ENCODE results near the gene PDZD8.

The PDZD8 gene, protein sequence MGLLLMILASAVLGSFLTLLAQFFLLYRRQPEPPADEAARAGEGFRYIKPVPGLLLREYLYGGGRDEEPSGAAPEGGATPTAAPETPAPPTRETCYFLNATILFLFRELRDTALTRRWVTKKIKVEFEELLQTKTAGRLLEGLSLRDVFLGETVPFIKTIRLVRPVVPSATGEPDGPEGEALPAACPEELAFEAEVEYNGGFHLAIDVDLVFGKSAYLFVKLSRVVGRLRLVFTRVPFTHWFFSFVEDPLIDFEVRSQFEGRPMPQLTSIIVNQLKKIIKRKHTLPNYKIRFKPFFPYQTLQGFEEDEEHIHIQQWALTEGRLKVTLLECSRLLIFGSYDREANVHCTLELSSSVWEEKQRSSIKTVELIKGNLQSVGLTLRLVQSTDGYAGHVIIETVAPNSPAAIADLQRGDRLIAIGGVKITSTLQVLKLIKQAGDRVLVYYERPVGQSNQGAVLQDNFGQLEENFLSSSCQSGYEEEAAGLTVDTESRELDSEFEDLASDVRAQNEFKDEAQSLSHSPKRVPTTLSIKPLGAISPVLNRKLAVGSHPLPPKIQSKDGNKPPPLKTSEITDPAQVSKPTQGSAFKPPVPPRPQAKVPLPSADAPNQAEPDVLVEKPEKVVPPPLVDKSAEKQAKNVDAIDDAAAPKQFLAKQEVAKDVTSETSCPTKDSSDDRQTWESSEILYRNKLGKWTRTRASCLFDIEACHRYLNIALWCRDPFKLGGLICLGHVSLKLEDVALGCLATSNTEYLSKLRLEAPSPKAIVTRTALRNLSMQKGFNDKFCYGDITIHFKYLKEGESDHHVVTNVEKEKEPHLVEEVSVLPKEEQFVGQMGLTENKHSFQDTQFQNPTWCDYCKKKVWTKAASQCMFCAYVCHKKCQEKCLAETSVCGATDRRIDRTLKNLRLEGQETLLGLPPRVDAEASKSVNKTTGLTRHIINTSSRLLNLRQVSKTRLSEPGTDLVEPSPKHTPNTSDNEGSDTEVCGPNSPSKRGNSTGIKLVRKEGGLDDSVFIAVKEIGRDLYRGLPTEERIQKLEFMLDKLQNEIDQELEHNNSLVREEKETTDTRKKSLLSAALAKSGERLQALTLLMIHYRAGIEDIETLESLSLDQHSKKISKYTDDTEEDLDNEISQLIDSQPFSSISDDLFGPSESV

DNA sequence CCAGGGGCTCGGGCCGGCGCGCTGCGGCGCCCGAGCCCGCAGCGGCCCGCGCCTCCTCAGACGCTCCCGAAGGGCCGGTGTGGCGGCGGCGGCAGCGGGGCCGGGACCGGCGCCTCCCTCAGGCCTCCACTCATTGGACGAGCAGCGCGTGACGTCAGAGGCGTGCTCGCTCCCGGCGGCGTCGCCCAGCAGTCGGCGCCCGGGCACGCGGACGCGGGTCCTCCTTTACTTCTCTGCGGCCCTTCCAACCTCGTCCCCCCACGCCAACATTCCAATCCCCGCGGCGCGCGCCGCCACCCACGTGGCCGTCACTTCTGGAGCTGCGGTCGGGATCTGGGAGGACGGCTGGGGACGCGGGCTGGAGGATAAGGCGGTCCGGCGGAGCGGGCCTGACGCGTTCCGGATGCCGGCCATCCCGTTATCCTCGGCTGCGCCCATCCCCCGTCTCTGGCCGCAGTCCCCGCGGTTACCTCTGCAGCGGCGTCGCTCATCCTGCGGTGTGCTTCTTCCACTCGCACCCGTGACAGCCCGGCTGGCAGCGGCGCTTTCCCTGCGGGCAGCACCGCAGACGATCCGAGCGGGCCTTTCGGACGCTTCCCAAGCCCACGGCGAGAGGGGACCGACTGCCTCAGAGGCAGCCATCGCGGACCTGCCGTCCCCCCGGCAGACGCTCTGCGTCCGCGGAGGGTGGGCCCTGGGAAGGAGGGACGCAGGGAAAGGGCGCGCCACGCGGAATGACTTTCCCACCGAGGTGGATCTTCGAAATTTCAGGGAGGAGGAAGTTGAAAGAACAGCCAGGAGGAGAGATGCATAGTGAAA lies at the start of gene PDZD8:
TSS of gene PDZD8 (minus strand) at position 81 of the 819 bp plus-strand sequence. CDS start 213 bp downstream, outside the sequence.
- DNase-seq: peak; percentile 81

DNA sequence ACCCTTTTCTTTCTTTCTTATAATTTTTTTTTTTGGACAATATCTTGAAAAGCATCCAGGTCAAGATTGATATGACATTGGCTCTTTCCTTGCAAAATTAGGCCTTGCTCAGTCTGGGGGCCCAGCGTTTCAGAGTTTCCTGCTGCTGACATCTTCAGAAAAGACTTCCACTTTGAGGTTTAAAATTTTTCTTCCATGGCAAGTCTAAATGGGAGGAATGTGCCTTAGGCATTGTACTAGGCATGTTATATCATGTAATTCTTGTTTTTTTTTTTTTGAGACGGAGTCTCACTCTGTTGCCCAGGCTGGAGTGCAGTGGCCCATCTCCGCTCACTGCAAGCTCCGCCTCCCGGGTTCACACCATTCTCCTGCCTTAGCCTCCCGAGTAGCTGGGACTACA lies 48.9 kb upstream of the PDZD8 start:
- DNase-seq: no peak

GRCh38 chr10:117421985-117422384 lies 46.7 kb upstream of the PDZD8 start:
- DNase-seq: no peak

DNA sequence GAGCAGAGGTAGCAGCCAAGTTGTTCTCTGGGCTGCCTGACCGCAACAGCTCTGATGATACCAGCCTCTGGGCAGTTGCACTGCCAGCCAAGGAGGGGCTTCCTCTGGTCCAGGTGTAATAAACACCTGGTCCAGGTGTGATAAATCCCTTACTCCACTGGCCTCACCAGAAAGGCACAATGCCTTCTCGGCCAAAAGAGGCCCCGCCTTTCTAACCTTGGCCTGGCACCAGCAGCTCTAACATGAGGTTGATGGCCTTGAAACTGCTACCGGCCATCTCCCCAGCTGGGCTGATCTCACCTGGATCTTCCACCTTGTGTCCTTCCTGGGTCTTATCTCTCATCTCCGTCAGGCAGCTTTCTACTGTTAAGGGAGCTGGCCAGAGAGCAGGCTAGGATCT lies 45.5 kb upstream of the PDZD8 start:
- DNase-seq: no peak

- DNase-seq: no peak
These were observed 44.7 kb upstream of the PDZD8 start for GRCh38 chr10:117419921-117420320.

DNA sequence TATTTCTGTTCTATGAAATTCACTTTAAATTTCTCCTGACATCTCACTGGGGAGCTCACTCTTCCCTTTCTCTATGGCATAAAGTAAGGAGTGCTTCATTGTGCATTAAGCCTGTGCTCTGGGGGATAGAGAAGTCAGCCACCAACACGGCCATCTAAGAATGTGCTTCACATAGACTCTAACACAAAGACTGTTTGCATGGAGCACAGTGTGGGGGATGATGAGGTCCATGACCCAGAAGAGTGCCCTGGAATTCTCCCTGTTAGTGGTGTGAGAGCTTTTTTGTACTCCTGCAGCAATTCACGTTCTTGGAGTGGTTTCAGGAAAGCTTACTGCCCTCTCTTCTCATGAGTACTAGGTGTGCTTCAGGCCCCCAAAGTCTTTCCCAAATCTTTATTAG lies 43.9 kb upstream of the PDZD8 start:
- no peak for DNase-seq

GRCh38 chr10:117418121-117418520 lies 42.9 kb upstream of the PDZD8 start:
- DNase-seq: no peak

- DNase-seq: no peak
These were observed 42.0 kb upstream of the PDZD8 start for GRCh38 chr10:117417196-117417595.

DNA sequence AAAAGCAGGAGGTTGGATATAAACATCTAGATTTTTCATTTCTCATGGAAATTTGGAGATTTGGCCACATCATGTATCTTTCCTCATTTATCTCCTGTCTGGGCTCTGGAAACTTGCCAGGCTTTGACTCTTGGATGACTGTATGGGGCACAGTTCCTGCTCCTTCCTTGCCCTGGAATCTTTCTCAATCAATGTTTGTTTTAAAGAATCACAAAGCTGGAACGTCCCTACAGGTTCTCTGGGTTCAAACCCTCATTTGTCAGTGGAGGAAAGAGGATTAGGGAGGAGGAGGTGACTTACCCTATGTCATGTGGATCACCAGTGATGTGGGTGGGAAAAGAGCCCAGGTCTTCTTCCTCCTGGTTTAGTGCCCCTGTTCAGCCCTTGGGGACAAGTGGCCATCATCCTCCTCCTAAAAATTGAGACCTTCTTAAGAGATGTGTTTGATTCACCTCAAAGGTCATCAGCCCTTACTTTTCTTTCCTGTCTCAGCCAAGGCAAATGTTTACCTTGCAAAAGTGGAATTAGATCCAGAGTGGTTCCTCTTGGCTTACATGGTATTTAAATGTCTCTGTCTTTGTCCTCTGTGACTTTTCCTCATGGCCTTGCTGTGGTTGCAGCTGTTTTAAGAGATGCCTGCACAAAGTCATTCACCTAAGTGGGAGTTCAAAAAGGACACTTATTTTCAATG lies 38.8 kb upstream of the PDZD8 start:
- no peak for DNase-seq

DNA sequence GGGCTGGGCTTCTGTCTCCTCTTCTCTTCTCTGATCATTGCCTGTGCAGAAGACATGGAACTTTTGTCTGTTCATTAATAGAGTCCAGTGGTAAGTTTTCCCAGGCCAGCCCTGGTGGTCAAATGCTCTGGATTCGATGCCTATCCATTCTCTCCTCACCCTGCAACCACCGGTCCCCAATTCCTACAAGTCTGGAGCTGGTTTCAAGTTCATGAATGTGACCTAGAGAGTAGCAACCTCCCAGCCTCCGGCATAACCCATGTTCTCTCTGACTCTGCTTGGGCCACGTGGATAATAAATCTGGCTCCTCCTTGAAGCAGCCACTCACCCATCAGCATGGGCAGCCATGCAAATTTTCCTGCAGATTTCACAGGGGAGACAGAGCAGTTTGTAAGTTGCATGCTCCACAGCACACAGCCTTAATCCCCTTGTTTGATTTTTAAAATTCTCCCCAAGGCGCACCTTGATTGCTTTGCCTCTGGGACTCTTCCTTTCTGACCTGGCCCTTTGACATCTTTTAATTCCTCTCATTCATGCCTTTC lies 37.3 kb upstream of the PDZD8 start:
- no peak for DNase-seq

DNA sequence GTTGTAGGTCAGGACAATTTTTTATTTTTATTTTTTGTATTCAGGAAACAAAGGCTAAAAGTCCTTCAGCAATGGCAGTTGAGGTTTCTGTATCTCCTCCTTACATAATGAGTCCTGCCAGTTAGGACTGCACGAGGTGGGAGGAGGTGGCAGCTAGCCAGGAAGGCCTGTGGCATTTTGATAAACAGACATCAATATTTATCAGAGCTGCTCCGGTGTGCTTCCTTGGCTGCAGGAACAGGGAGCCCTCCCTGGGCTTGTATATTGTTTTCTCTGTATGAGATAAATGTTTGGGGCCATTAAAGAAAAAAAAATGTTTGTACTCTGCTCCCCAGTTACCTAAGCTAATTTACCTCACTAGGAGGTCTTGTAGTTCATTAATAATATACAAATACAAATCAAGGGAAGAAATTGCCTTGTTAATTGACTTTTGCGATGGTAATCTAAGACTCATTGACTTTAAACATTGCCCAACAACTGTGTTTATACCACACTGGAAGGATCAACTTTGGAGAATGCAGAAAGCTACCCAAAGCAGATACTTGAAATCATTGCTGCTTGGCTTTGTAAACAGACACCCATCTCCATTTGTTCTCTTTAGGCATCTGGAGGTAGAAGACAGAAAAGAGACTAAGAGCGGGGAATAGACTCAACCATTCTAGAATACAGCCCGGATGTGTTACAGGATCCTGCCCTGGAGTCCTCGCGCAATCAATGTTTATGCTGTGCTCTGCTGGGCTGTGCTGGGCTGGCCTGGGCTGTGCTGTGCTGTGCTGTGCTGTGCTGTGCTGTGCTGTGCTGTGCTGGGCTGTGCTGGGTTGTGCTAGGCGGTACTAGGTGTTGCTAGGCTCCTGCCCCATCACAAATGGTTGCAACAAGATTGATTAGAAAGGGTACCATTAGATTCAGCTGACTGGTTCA lies 36.5 kb upstream of the PDZD8 start:
- DNase-seq: no peak

GRCh38 chr10:117410557-117410956 lies 35.3 kb upstream of the PDZD8 start:
- no peak for DNase-seq

DNA sequence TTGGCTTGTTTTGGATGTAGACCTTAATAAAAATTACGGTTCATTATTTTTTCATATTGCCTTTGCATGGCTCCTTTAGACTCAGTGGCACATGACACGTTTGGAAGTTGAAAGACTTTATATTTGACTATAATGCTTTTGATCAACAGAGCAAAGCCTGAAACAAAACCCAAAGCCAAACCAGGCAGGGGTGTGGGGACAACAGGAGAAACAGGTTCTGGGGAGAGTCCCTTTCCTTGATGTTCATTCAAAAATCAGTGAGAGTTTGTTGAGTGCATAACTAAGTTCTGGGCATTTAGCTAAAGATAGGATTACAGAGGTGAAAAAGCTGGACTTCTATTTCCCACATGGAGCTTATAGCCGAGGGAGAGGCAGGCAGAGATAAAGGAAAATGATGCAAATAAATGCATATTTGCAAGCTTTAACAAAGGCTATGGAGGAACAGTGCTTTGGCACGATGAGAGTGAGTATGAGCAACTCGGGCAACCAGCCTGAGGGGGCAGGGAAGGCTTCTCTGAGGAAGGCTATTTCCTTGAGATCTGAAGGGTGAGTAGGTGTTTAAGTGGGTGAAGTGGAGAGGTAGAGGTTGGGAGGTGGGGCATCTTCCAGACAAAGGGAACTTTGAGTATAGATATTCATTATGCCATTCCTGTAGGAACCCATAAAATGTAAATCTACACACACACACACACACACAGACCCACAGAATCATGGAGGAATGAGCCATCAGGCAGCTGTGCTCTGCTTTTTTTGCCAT lies 34.5 kb upstream of the PDZD8 start:
- no peak for DNase-seq

- DNase-seq: no peak
These were observed 33.5 kb upstream of the PDZD8 start for GRCh38 chr10:117408436-117409384.

GRCh38 chr10:117405730-117406129 lies 30.5 kb upstream of the PDZD8 start:
- no peak for DNase-seq

GRCh38 chr10:117400329-117400728 lies 25.1 kb upstream of the PDZD8 start:
- DNase-seq: no peak

DNA sequence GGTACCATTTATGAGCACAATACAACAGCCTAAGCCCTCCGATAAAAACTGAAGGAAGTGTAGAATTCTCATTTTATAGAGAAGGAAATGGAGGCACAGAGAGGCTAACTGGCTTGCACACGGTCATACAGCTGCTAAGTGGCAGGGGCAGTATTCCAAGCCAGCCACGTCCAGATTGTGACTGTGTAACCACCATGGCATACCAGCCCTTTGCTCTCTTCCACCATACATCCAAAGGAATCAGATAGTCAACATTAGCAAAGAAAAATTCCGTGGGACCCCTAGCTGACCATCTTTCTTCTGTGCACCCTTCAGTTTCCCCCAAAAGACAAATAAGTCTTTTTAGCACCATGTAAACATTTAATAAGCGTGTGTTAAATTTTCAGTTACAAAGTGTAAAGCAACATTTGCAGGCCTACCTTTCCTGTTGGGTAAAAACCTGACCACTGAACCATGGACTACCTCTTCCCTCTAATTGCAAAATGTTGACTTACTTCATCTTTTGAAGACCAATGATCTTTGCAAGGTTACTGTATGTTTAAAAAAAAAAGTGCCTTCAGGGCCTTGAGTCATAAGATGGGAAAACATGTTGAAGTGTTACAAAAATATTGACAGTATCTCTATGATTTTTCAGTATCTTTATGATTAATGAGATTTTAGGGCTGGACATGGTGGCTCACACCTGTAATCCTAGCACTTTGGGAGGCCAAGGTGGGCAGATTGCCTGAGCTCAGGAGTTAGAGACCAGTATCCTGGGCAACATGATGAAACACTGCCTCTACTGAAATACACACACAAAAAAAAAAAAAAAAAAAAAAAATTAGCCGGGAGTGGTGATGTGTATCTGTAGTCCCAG lies 24.3 kb upstream of the PDZD8 start:
- DNase-seq: no peak

Measured in NCI-H510A (cell line).